ENCODE measurements around the gene ITGA7.

ITGA7 gene

GRCh38 chr12:55738123-55739024 is 30.7 kb upstream of the ITGA7 start:
- H3K4me3 ChIP-seq (ENCODE audit: low read depth, low read length), result peak overlapping the region; percentile 59
- TF ChIP-seq CTCF (IDR thresholded peaks at IDR 0.05; ENCODE audit: control insufficient read depth, extremely low read depth, insufficient read depth), result peak; percentile 77
- no peak for DNase-seq (ENCODE audit: low read depth)

- H3K4me3 ChIP-seq (ENCODE audit: low read depth, low read length), result no peak overlapping the region
- no peak for TF ChIP-seq CTCF (IDR thresholded peaks at IDR 0.05; ENCODE audit: control insufficient read depth, extremely low read depth, insufficient read depth)
- no peak for DNase-seq (ENCODE audit: low read depth)
Observed at GRCh38 chr12:55737581-55738122, 29.9 kb upstream of the ITGA7 start.

- peak; percentile 50 for TF ChIP-seq CTCF (IDR thresholded peaks at IDR 0.05; ENCODE audit: control insufficient read depth, extremely low read depth, insufficient read depth)
- no peak for DNase-seq (ENCODE audit: low read depth)
- no peak overlapping the region for H3K4me3 ChIP-seq (ENCODE audit: low read depth, low read length)
Observed at GRCh38 chr12:55736780-55737580, 29.3 kb upstream of the ITGA7 start.

- TF ChIP-seq CTCF (IDR thresholded peaks at IDR 0.05; ENCODE audit: control insufficient read depth, extremely low read depth, insufficient read depth), result no peak
- DNase-seq (ENCODE audit: low read depth), result no peak
- H3K4me3 ChIP-seq (ENCODE audit: low read depth, low read length), result no peak overlapping the region
Observed at GRCh38 chr12:55736076-55736475, 28.4 kb upstream of the ITGA7 start.

- H3K4me3 ChIP-seq (ENCODE audit: low read depth, low read length), result no peak overlapping the region
- DNase-seq (ENCODE audit: low read depth), result no peak
- TF ChIP-seq CTCF (IDR thresholded peaks at IDR 0.05; ENCODE audit: control insufficient read depth, extremely low read depth, insufficient read depth), result no peak
Observed at GRCh38 chr12:55734595-55734994, 26.9 kb upstream of the ITGA7 start.

GRCh38 chr12:55733858-55734257 is 26.2 kb upstream of the ITGA7 start:
- no peak for DNase-seq (ENCODE audit: low read depth)
- H3K4me3 ChIP-seq (ENCODE audit: low read depth, low read length), result no peak overlapping the region
- no peak for TF ChIP-seq CTCF (IDR thresholded peaks at IDR 0.05; ENCODE audit: control insufficient read depth, extremely low read depth, insufficient read depth)
